GM20000 (cell line): Measurements from ENCODE around the gene SLC25A5.
"Not testable (repeated sequence)": the region's sequence is repeated elsewhere in the genome, so short reads cannot be mapped to it uniquely, and the experiment has no call there.

Experiments used
- DNase-seq: peaks from one replicate; pipeline ENCODE4 v3.0.0; 2012; ENCODE audit warnings: low spot score
- CTCF ChIP-seq: IDR thresholded peaks from 2 replicates; pipeline ENCODE4 v1.5.1; 2012; ENCODE audit warnings: mild to moderate bottlenecking, control low read depth; ENCODE audit errors: extremely low read depth, missing control alignments

SLC25A5 gene

GRCh38 chrX:119427795-119428185 lies 40.5 kb upstream of the SLC25A5 start:
- no peak for DNase-seq
- no peak for TF ChIP-seq CTCF

- no peak for DNase-seq
- no peak for TF ChIP-seq CTCF
Measured at GRCh38 chrX:119429471-119429870, 38.8 kb upstream of the SLC25A5 start.

GRCh38 chrX:119441295-119441694 lies 26.9 kb upstream of the SLC25A5 start:
- not testable (repeated sequence) for DNase-seq

GRCh38 chrX:119442286-119442685 lies 26.0 kb upstream of the SLC25A5 start:
- no peak for TF ChIP-seq CTCF
- no peak for DNase-seq

GRCh38 chrX:119453202-119453601 lies 15.0 kb upstream of the SLC25A5 start:
- TF ChIP-seq CTCF = no peak
- DNase-seq = no peak

GRCh38 chrX:119455264-119455663 lies 13.0 kb upstream of the SLC25A5 start:
- TF ChIP-seq CTCF = no peak
- no peak for DNase-seq

- TF ChIP-seq CTCF = no peak
- no peak for DNase-seq
Measured at GRCh38 chrX:119459181-119459580, 9.1 kb upstream of the SLC25A5 start.

- DNase-seq = no peak
- no peak for TF ChIP-seq CTCF
Measured at GRCh38 chrX:119465555-119465954, 2.7 kb upstream of the SLC25A5 start.
